HG03565 (cell line): Measurements from ENCODE around the gene SYT3.

Experiments used
- ATAC-seq: cut with Tn5 transposase; IDR thresholded peaks from one replicate; pipeline ENCODE4 v1.9.1; 2021; ENCODE audit warnings: mild to moderate bottlenecking, moderate library complexity; ENCODE audit not compliant: unreplicated experiment

SYT3 gene

GRCh38 chr19:50639121-50640112 is at the start of gene SYT3:
SYT3 (minus strand) TSS chr19:50639881; CDS start chr19:50637411, 2,470 bp downstream.
- ATAC-seq, result no peak

GRCh38 chr19:50688766-50689165 is 49.1 kb upstream of the SYT3 start:
- ATAC-seq, result no peak

- ATAC-seq, result no peak
Measured at GRCh38 chr19:50686310-50687032, 46.8 kb upstream of the SYT3 start.

- no peak for ATAC-seq
Measured at GRCh38 chr19:50679177-50680125, 39.8 kb upstream of the SYT3 start.

- no peak for ATAC-seq
Measured at GRCh38 chr19:50678323-50678722, 38.6 kb upstream of the SYT3 start.

GRCh38 chr19:50677636-50678035 is 38.0 kb upstream of the SYT3 start:
- ATAC-seq, result no peak

GRCh38 chr19:50676625-50677197 is 37.0 kb upstream of the SYT3 start:
- ATAC-seq, result no peak

GRCh38 chr19:50673118-50673517 is 33.4 kb upstream of the SYT3 start:
- ATAC-seq, result no peak

- ATAC-seq, result no peak
Measured at GRCh38 chr19:50670102-50670380, 30.4 kb upstream of the SYT3 start.

- no peak for ATAC-seq
Measured at GRCh38 chr19:50669302-50670101, 29.8 kb upstream of the SYT3 start.

GRCh38 chr19:50668879-50669278 is 29.2 kb upstream of the SYT3 start:
- ATAC-seq, result no peak

GRCh38 chr19:50668416-50668815 is 28.7 kb upstream of the SYT3 start:
- ATAC-seq, result no peak

GRCh38 chr19:50667759-50668231 is 28.1 kb upstream of the SYT3 start:
- no peak for ATAC-seq

- no peak for ATAC-seq
Measured at GRCh38 chr19:50667177-50667758, 27.6 kb upstream of the SYT3 start.

GRCh38 chr19:50666346-50667176 is 26.9 kb upstream of the SYT3 start:
- ATAC-seq, result no peak

GRCh38 chr19:50664204-50664603 is 24.5 kb upstream of the SYT3 start:
- no peak for ATAC-seq

- no peak for ATAC-seq
Measured at GRCh38 chr19:50663482-50663790, 23.8 kb upstream of the SYT3 start.

- no peak for ATAC-seq
Measured at GRCh38 chr19:50662651-50663481, 23.2 kb upstream of the SYT3 start.
